ENCODE measurements around the gene BLNK. TPM values are rescaled to one million over a fixed set of nuclear protein-coding genes. Genes with fewer than 3 reads are reported as not detected.

Gene BLNK
- polyA plus RNA-seq, 2 of the 4 experiments (the other 2 are of a cell fraction): not detected

GRCh38 chr10:96165726-96166125 lies 105.6 kb downstream of the BLNK start:
- Histone ChIP-seq H3K4me2 (no peak overlapping the region), H3K4me3 (no peak overlapping the region), H3K9me3 (peaks cover 13% of the 10 kb centered on the region; the same call in 2 of the 3 replicates), H3K27ac (no peak overlapping the region), H3K4me1 (no peaks in the 10 kb centered on the region)
- ChIA-PET POLR2A (no interaction called here), CTCF (interaction anchor here (0.6 to 1.4 kb wide), 2 partner anchors 22 to 489 kb away, joined by 3 to 4 read pairs; no protein-coding TSS in a partner anchor)
- FAIRE-seq (no peak), ATAC-seq (no peak), DNase-seq (ENCODE audit: low read depth in 1 of 2, low spot score in 1 of 2) (no peak)
- WGBS (ENCODE audit: missing lambda C conversion rate): 93% methylated on average over 6 of the region's 6 CpGs
- TF ChIP-seq, protein P1, sequence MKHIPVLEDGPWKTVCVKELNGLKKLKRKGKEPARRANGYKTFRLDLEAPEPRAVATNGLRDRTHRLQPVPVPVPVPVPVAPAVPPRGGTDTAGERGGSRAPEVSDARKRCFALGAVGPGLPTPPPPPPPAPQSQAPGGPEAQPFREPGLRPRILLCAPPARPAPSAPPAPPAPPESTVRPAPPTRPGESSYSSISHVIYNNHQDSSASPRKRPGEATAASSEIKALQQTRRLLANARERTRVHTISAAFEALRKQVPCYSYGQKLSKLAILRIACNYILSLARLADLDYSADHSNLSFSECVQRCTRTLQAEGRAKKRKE (CRISPR knock-in tag; IDR thresholded peaks at IDR 0.05; ENCODE audit: low read depth): no peak
- TF ChIP-seq NFE2L2 (conservative IDR thresholded peaks at IDR 0.05; ENCODE audit: low read length): no peak
- TF ChIP-seq POLR2A (IDR thresholded peaks at IDR 0.05; ENCODE audit: low read length): no peak
- TF ChIP-seq SREBF2 (IDR thresholded peaks at IDR 0.05): no peak
- no peak for TF ChIP-seq ZC3H11A (IDR thresholded peaks at IDR 0.05)

- ATAC-seq (no peak), DNase-seq (ENCODE audit: low read depth in 1 of 2, low spot score in 1 of 2) (no peak), FAIRE-seq (no peak)
- no peak overlapping the region for H3K4me2 ChIP-seq
- 80% methylated on average over 1 of the region's 1 CpG for WGBS (ENCODE audit: missing lambda C conversion rate)
- no peak overlapping the region for H3K4me3 ChIP-seq
- no peak overlapping the region for H3K27ac ChIP-seq
- ChIA-PET POLR2A (no interaction called here), CTCF (no interaction called here)
- TF ChIP-seq RARB (CRISPR knock-in tag; IDR thresholded peaks at IDR 0.05) (no peak), MAZ (IDR thresholded peaks at IDR 0.05; ENCODE audit: borderline replicate concordance, low read depth, low read length) (no peak), FOXS1 (CRISPR knock-in tag; IDR thresholded peaks at IDR 0.05) (no peak), SREBF2 (IDR thresholded peaks at IDR 0.05) (no peak), KDM1A (IDR thresholded peaks at IDR 0.05; ENCODE audit: low read depth) (no peak), POLR2A (IDR thresholded peaks at IDR 0.05; ENCODE audit: low read length) (no peak), FOSL2 (IDR thresholded peaks at IDR 0.05) (no peak), FOSL2 (CRISPR knock-in tag; IDR thresholded peaks at IDR 0.05) (no peak), PBX3 (IDR thresholded peaks at IDR 0.05) (no peak), HEYL (CRISPR knock-in tag; IDR thresholded peaks at IDR 0.05) (no peak), NFE2L2 (conservative IDR thresholded peaks at IDR 0.05; ENCODE audit: low read length) (no peak), EP300 (IDR thresholded peaks at IDR 0.05) (no peak), ZFP36 (IDR thresholded peaks at IDR 0.05; ENCODE audit: borderline replicate concordance, partially characterized antibody) (no peak), KDM5A (IDR thresholded peaks at IDR 0.05) (no peak), CBX2 (IDR thresholded peaks at IDR 0.05; ENCODE audit: borderline replicate concordance, low read depth) (no peak)
- TF ChIP-seq, protein P2, sequence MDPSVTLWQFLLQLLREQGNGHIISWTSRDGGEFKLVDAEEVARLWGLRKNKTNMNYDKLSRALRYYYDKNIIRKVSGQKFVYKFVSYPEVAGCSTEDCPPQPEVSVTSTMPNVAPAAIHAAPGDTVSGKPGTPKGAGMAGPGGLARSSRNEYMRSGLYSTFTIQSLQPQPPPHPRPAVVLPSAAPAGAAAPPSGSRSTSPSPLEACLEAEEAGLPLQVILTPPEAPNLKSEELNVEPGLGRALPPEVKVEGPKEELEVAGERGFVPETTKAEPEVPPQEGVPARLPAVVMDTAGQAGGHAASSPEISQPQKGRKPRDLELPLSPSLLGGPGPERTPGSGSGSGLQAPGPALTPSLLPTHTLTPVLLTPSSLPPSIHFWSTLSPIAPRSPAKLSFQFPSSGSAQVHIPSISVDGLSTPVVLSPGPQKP (IDR thresholded peaks at IDR 0.05; ENCODE audit: low read depth, low read length): no peak
- H3K9me3 ChIP-seq: no peaks in the 10 kb centered on the region
- no peaks in the 10 kb centered on the region for H3K4me1 ChIP-seq
Observed at GRCh38 chr10:96153070-96153469, 118.3 kb downstream of the BLNK start.

DNA sequence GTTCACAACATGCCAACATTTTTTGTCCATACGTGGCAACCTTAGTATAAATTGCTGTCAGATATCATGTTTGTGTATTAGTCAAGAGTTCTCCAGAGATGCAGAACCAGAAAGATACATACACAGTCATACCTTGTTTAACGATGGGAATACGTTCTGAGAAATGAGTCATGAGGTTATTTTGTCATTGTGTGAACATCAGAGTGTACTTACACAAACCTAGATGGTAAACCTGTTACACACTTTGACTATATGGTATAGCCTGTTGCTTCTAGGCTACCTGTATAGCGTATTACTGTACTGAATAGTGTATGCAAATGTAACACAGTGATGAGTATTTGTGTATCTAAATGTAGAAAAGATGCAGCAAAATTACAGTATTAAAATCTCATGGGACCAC lies 118.9 kb downstream of the BLNK start:
- no peak for TF ChIP-seq GATA3 (IDR thresholded peaks at IDR 0.05; ENCODE audit: borderline replicate concordance)
- no peak for TF ChIP-seq POLR2AphosphoS2 (conservative IDR thresholded peaks at IDR 0.05; ENCODE audit: low read length)
- TF ChIP-seq CHD2 (IDR thresholded peaks at IDR 0.05; ENCODE audit: low read length, partially characterized antibody): no peak
- no peak for TF ChIP-seq EHMT2 (IDR thresholded peaks at IDR 0.05; ENCODE audit: low read depth)
- no peak for TF ChIP-seq HDAC2 (IDR thresholded peaks at IDR 0.05)
- TF ChIP-seq, protein P3, sequence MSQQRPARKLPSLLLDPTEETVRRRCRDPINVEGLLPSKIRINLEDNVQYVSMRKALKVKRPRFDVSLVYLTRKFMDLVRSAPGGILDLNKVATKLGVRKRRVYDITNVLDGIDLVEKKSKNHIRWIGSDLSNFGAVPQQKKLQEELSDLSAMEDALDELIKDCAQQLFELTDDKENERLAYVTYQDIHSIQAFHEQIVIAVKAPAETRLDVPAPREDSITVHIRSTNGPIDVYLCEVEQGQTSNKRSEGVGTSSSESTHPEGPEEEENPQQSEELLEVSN (IDR thresholded peaks at IDR 0.05; ENCODE audit: borderline replicate concordance, low read depth): no peak
- TF ChIP-seq CTCF (IDR thresholded peaks at IDR 0.05): no peak
- TF ChIP-seq MAX (IDR thresholded peaks at IDR 0.05): no peak
- no peak for TF ChIP-seq ZNF302 (CRISPR knock-in tag; IDR thresholded peaks at IDR 0.05)
- no peak for TF ChIP-seq FOSL2 (IDR thresholded peaks at IDR 0.05)
- TF ChIP-seq FOSL2 (CRISPR knock-in tag; IDR thresholded peaks at IDR 0.05): no peak
- TF ChIP-seq FOSB (CRISPR knock-in tag; IDR thresholded peaks at IDR 0.05): no peak
- no peak for TF ChIP-seq HES2 (IDR thresholded peaks at IDR 0.05)
- no peak for TF ChIP-seq CHD4 (IDR thresholded peaks at IDR 0.05; ENCODE audit: borderline replicate concordance)
- TF ChIP-seq BHLHE40 (IDR thresholded peaks at IDR 0.05; ENCODE audit: low read depth, low read length): no peak
- POLR2A ChIA-PET: no interaction called here
- Histone ChIP-seq H3K4me1 (no peaks in the 10 kb centered on the region), H3K9me3 (no peaks in the 10 kb centered on the region), H3K27ac (no peak overlapping the region), H3K4me3 (no peak overlapping the region), H3K4me2 (no peak overlapping the region)
- FAIRE-seq (no peak), ATAC-seq (no peak), DNase-seq (ENCODE audit: low read depth in 1 of 2, low spot score in 1 of 2) (no peak)
- CTCF ChIA-PET: no interaction called here
- 81% methylated on average over 4 of the region's 4 CpGs for WGBS (ENCODE audit: missing lambda C conversion rate)
